SKM-1 treated with dmso at 0.1 percent for 144 hours (cell line): ENCODE measurements around the gene WDR45.
A peak's percentile ranks its signal among the peaks of the same experiment; 100 is the strongest.

Experiments used
- DNase-seq: peaks from one replicate; lab custom pipeline; 2025; ENCODE audit not compliant: unreplicated experiment; lab: John Stamatoyannopoulos, UW

Gene WDR45

GRCh38 chrX:49075347-49075746 lies 4.3 kb downstream of the WDR45 start:
- DNase-seq, result no peak

GRCh38 chrX:49073601-49074575 lies 5.8 kb downstream of the WDR45 start, which contains the start of gene PRAF2:
TSS of gene PRAF2 (minus strand) at chrX:49074002. CDS start at chrX:49073987, 15 bp downstream.
- peak; percentile 80 for DNase-seq

GRCh38 chrX:49072712-49073095 lies 7.0 kb downstream of the WDR45 start:
- DNase-seq, result no peak

GRCh38 chrX:49071877-49072711 lies 7.6 kb downstream of the WDR45 start:
- no peak for DNase-seq

- DNase-seq, result no peak
Observed at GRCh38 chrX:49070988-49071387, 8.7 kb downstream of the WDR45 start.

GRCh38 chrX:49069038-49069437 lies 10.6 kb downstream of the WDR45 start:
- DNase-seq, result no peak

GRCh38 chrX:49067285-49068120 lies 12.2 kb downstream of the WDR45 start:
- DNase-seq, result no peak

- DNase-seq, result no peak
Observed at GRCh38 chrX:49066690-49067089, 13.0 kb downstream of the WDR45 start.

GRCh38 chrX:49066278-49066677 lies 13.4 kb downstream of the WDR45 start:
- no peak for DNase-seq

GRCh38 chrX:49064735-49065134 lies 15.0 kb downstream of the WDR45 start:
- DNase-seq, result no peak

GRCh38 chrX:49064303-49064702 lies 15.4 kb downstream of the WDR45 start:
- no peak for DNase-seq

GRCh38 chrX:49063715-49064114 lies 16.0 kb downstream of the WDR45 start:
- no peak for DNase-seq

- DNase-seq, result no peak
Observed at GRCh38 chrX:49061916-49062315, 17.8 kb downstream of the WDR45 start.

GRCh38 chrX:49061490-49061889 lies 18.2 kb downstream of the WDR45 start:
- no peak for DNase-seq

- no peak for DNase-seq
Observed at GRCh38 chrX:49060914-49061313, 18.8 kb downstream of the WDR45 start.

- DNase-seq, result no peak
Observed at GRCh38 chrX:49059681-49060085, 20.0 kb downstream of the WDR45 start.

GRCh38 chrX:49059201-49059600 lies 20.5 kb downstream of the WDR45 start:
- DNase-seq, result no peak

- DNase-seq, result no peak
Observed at GRCh38 chrX:49058794-49059193, 20.9 kb downstream of the WDR45 start, which contains the start of gene CCDC120. TSS of gene CCDC120 (plus strand) at chrX:49058999. CDS start at chrX:49062042, 3,043 bp downstream.

GRCh38 chrX:49054073-49054762 lies 25.5 kb downstream of the WDR45 start:
- no peak for DNase-seq
